Panc1 (cell line): ENCODE measurements around the gene MTR. TPM values are rescaled to one million over a fixed set of nuclear protein-coding genes. Genes with fewer than 3 reads are reported as not detected.

Experiments used
- ATAC-seq: fragments of 200-7000 bp; cut with Tn5 transposase; 2 replicates; pipeline ENCODE4 v1.9.1; 2020; ENCODE audit warnings: mild to moderate bottlenecking, moderate library complexity
- BruUV-seq: library from RNA; stranded (reverse); fragments of 400-500 nt; replicated peaks from 2 replicates; lab custom pipeline; 2021; lab: Mats Ljungman, UMichigan
- CTCF ChIA-PET: fragments of 300-600 bp; sonication (Branson Sonifier 250); formaldehyde crosslinking; loops from one replicate; lab custom pipeline; 2022; ENCODE audit warnings: antibody characterized with exemption; lab: Charles Lee
- POLR2A ChIA-PET: fragments of 300-600 bp; sonication (Branson Sonifier 250); formaldehyde crosslinking; loops from one replicate; lab custom pipeline; 2022; ENCODE audit warnings: antibody characterized with exemption; lab: Charles Lee
- DNase-seq: peaks from one replicate; pipeline ENCODE4 v3.0.0-alpha.2; 2010; ENCODE audit warnings: low read depth, low spot score
- H3K27ac ChIP-seq: 2 replicates; pipeline ENCODE4 v1.5.1; 2011; ENCODE audit warnings: mild to moderate bottlenecking, low read length, inconsistent platforms
- H3K27me3 ChIP-seq: fragments of 200-500 bp; sonication (Bioruptor generic); 2 replicates; pipeline ENCODE4 v1.6.0; 2014; ENCODE audit warnings: low read length, inconsistent platforms; ENCODE audit not compliant: control insufficient read depth, insufficient read depth
- H3K36me3 ChIP-seq: fragments of 200-500 bp; sonication (Bioruptor generic); 2 replicates; pipeline ENCODE4 v1.5.1; 2014; ENCODE audit warnings: inconsistent platforms, mild to moderate bottlenecking, low read length, moderate library complexity; ENCODE audit not compliant: control insufficient read depth, insufficient read depth
- H3K4me1 ChIP-seq: 2 replicates; pipeline ENCODE4 v1.5.1; 2011; ENCODE audit warnings: inconsistent platforms, mild to moderate bottlenecking, low read length, moderate library complexity; ENCODE audit not compliant: control insufficient read depth, insufficient read depth
- H3K4me3 ChIP-seq, 2 experiments: 2 replicates each; pipeline ENCODE4 v1.5.1; 2011 to 2012; ENCODE audit warnings: low read depth in 2 of 2, low read length in 2 of 2, mild to moderate bottlenecking in 2 of 2, inconsistent platforms in 1 of 2, moderate library complexity in 1 of 2
- H3K9me3 ChIP-seq: fragments of 200-500 bp; sonication (Bioruptor generic); 2 replicates; pipeline ENCODE4 v1.5.1; 2014; ENCODE audit warnings: low read depth, mild to moderate bottlenecking, inconsistent platforms, low read length, moderate library complexity; ENCODE audit not compliant: control insufficient read depth, insufficient read depth
- POLR2AphosphoS5 ChIP-seq: IDR thresholded peaks from 2 replicates; pipeline ENCODE4 v1.6.1; 2012; ENCODE audit warnings: mild to moderate bottlenecking, low read depth, low read length, moderate library complexity
- SIN3A ChIP-seq: IDR thresholded peaks from 2 replicates; pipeline ENCODE4 v1.6.1; 2012; ENCODE audit warnings: low read depth, mild to moderate bottlenecking, low read length, moderate library complexity, borderline replicate concordance; ENCODE audit not compliant: insufficient read depth
- TCF7L2 ChIP-seq: IDR thresholded peaks from 2 replicates; pipeline ENCODE4 v1.6.1; 2011; ENCODE audit warnings: mild to moderate bottlenecking, low read depth, low read length, inconsistent platforms
- in situ Hi-C: cut with HindIII; loops from 2 replicates; pipeline ENCODE4 v1.10.0; 2016; ENCODE audit warnings: low sequenced_read_pairs, low pct_unique_long_range_greater_than_20kb
- intact Hi-C: fragments of 100-400 bp; cut with micrococcal nuclease; formaldehyde crosslinking; loops from one replicate; pipeline ENCODE4 v1.10.0; 2022; ENCODE audit not compliant: unreplicated experiment
- total RNA-seq: library from RNA; stranded (reverse); gene quantifications from one replicate; pipeline ENCODE4 v1.2.1, GENCODE V29; 2021; ENCODE audit not compliant: unreplicated experiment
- TF ChIP-seq, protein P1 (sequence below): fragments of 450-650 bp; IDR thresholded peaks from 2 replicates; pipeline ENCODE4 v1.5.1; 2017; ENCODE audit warnings: mild to moderate bottlenecking
- TF ChIP-seq, protein P2 (sequence below), 2 experiments: IDR thresholded peaks; 2 replicates each; pipeline ENCODE4 v1.6.1; 2011 to 2012; ENCODE audit warnings: low read depth in 2 of 2, control low read depth in 1 of 2, low read length in 1 of 2, mild to moderate bottlenecking in 1 of 2, moderate library complexity in 1 of 2; ENCODE audit not compliant: insufficient read depth in 1 of 2

Gene MTR
- total RNA-seq, 1 experiment from 2014 or later: 33.7 TPM

DNA sequence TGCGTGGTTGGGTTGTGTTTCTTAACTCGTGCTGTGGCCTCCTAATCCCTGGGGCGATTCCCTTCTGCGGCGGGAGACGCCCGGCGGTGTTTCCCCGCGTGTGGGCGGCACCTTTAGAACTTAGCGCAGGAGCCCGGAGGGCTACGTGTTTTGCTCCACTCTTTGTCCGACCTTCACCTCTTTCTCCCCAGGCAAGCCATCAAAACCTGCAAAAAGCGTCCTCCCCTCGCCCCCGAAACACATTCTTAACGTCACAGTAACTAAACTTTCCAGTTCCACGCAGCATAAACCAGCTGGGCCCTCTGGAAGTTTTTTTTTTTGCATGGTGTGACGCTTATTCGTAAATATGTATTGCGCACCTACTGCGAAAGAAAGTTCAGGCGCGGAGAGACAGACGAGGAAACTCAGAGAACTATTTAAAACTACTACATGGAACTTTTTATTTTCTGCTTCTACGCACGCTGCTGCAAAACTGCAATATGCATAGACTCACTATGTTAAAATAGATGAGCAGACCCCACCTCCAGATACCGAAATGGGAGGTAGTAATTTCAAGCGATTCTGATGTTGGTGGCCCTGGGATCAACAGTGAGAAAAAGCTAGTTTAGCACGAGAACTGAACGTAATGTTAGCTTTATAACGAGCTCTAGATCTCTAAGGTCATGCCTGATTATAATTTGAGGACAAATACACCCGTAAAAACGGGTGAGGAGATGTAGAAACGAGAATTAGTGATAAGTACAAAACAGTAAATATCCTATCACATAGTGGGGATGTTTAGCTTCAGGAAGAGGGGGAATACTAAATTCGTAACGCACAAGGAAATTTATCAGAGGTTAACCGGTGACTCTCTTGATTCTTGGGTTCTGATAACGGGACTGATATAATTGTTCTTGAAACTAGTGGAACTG lies 920 bp downstream of the MTR start:
- H3K9me3 ChIP-seq: no peaks in the 10 kb centered on the region
- intact Hi-C loops: no loop called here
- POLR2A ChIA-PET: no interaction called here
- peaks cover 9% of the 10 kb centered on the region; the same call in 1 of the 2 replicates for H3K4me1 ChIP-seq
- CTCF ChIA-PET: interaction anchor here (0.6 kb wide), 1 partner anchor 187 kb away, joined by 3 read pairs; no protein-coding TSS in a partner anchor
- H3K27ac ChIP-seq: peak overlapping the region; percentile 87
- peak overlapping the region; percentile 77 to 89 for H3K4me3 ChIP-seq
- no peaks in the 10 kb centered on the region for H3K27me3 ChIP-seq
- in situ Hi-C loops: no loop called here
- H3K36me3 ChIP-seq: peaks cover 2% of the 10 kb centered on the region; the same call in 1 of the 2 replicates
- ATAC-seq: peak; percentile 23
- peak; percentile 94 for TF ChIP-seq TCF7L2
- TF ChIP-seq, protein P1, sequence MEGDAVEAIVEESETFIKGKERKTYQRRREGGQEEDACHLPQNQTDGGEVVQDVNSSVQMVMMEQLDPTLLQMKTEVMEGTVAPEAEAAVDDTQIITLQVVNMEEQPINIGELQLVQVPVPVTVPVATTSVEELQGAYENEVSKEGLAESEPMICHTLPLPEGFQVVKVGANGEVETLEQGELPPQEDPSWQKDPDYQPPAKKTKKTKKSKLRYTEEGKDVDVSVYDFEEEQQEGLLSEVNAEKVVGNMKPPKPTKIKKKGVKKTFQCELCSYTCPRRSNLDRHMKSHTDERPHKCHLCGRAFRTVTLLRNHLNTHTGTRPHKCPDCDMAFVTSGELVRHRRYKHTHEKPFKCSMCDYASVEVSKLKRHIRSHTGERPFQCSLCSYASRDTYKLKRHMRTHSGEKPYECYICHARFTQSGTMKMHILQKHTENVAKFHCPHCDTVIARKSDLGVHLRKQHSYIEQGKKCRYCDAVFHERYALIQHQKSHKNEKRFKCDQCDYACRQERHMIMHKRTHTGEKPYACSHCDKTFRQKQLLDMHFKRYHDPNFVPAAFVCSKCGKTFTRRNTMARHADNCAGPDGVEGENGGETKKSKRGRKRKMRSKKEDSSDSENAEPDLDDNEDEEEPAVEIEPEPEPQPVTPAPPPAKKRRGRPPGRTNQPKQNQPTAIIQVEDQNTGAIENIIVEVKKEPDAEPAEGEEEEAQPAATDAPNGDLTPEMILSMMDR: no peak
- no peak for DNase-seq
- BruUV-seq: TSS peak; percentile 68

GRCh38 chr1:236799001-236799400 lies 3.9 kb downstream of the MTR start:
- CTCF ChIA-PET: no interaction called here
- Histone ChIP-seq H3K27me3 (no peaks in the 10 kb centered on the region), H3K36me3 (peaks cover 2% of the 10 kb centered on the region; the same call in 1 of the 2 replicates), H3K27ac (no peak overlapping the region), H3K9me3 (no peaks in the 10 kb centered on the region), H3K4me1 (peaks cover 9% of the 10 kb centered on the region; the same call in 1 of the 2 replicates), H3K4me3 (no peak overlapping the region)
- POLR2A ChIA-PET: no interaction called here
- no TSS peak for BruUV-seq
- DNase-seq: no peak
- TF ChIP-seq, protein P1: no peak
- no peak for TF ChIP-seq POLR2AphosphoS5
- no peak for ATAC-seq
- in situ Hi-C loops (no loop called here), intact Hi-C loops (no loop called here)

DNA sequence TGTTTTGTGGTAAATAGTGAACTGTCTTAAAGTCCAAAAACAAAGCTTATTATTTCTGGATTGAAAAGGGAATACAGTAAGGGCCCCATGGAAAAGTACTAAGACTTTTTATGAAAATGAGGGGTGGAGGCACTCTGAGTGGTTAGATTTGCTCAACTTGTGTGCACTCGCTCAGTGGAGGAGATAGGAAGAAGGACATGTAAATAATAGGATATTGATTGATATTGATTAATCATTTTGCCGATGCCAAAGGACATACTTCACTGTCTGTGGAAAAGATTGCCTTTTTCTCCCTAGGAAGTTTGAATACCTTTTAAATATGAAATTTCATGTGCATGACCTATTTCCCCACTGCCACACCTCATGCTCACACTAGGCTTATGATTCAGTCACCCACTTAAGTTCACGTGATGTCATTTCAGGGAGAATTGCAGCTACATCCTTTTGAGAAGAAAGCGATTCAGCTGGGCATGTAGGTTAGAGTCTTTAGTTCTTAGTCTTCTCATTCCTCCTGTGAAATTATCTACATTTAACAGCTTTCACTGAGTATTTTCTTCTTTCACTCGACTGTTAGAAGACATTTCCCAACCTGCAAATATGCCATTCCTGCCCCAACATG lies 5.0 kb downstream of the MTR start:
- no peaks in the 10 kb centered on the region for H3K9me3 ChIP-seq
- POLR2A ChIA-PET: no interaction called here
- intact Hi-C loops (no loop called here), in situ Hi-C loops (no loop called here)
- CTCF ChIA-PET: no interaction called here
- peaks cover 9% of the 10 kb centered on the region; the same call in 1 of the 2 replicates for H3K4me1 ChIP-seq
- peaks cover 2% of the 10 kb centered on the region; the same call in 1 of the 2 replicates for H3K36me3 ChIP-seq
- DNase-seq: no peak
- no peaks in the 10 kb centered on the region for H3K27me3 ChIP-seq
- H3K4me3 ChIP-seq: no peak overlapping the region
- no peak overlapping the region for H3K27ac ChIP-seq
- no TSS peak for BruUV-seq
- no peak for ATAC-seq
- TF ChIP-seq, protein P2, sequence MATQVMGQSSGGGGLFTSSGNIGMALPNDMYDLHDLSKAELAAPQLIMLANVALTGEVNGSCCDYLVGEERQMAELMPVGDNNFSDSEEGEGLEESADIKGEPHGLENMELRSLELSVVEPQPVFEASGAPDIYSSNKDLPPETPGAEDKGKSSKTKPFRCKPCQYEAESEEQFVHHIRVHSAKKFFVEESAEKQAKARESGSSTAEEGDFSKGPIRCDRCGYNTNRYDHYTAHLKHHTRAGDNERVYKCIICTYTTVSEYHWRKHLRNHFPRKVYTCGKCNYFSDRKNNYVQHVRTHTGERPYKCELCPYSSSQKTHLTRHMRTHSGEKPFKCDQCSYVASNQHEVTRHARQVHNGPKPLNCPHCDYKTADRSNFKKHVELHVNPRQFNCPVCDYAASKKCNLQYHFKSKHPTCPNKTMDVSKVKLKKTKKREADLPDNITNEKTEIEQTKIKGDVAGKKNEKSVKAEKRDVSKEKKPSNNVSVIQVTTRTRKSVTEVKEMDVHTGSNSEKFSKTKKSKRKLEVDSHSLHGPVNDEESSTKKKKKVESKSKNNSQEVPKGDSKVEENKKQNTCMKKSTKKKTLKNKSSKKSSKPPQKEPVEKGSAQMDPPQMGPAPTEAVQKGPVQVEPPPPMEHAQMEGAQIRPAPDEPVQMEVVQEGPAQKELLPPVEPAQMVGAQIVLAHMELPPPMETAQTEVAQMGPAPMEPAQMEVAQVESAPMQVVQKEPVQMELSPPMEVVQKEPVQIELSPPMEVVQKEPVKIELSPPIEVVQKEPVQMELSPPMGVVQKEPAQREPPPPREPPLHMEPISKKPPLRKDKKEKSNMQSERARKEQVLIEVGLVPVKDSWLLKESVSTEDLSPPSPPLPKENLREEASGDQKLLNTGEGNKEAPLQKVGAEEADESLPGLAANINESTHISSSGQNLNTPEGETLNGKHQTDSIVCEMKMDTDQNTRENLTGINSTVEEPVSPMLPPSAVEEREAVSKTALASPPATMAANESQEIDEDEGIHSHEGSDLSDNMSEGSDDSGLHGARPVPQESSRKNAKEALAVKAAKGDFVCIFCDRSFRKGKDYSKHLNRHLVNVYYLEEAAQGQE (IDR thresholded peaks at IDR 0.05; ENCODE audit: insufficient read depth in 1 of 2, low read depth in 2 of 2, low read length in 1 of 2): no peak
- TF ChIP-seq SIN3A (no peak), TCF7L2 (no peak), POLR2AphosphoS5 (no peak)
- TF ChIP-seq, protein P1: no peak
